ENCODE measurements around the gene GFI1B.
A peak's percentile ranks its signal among the peaks of the same experiment; 100 is the strongest.
"Not testable (repeated sequence)": the region's sequence is repeated elsewhere in the genome, so short reads cannot be mapped to it uniquely, and the experiment has no call there.

Gene GFI1B

DNA sequence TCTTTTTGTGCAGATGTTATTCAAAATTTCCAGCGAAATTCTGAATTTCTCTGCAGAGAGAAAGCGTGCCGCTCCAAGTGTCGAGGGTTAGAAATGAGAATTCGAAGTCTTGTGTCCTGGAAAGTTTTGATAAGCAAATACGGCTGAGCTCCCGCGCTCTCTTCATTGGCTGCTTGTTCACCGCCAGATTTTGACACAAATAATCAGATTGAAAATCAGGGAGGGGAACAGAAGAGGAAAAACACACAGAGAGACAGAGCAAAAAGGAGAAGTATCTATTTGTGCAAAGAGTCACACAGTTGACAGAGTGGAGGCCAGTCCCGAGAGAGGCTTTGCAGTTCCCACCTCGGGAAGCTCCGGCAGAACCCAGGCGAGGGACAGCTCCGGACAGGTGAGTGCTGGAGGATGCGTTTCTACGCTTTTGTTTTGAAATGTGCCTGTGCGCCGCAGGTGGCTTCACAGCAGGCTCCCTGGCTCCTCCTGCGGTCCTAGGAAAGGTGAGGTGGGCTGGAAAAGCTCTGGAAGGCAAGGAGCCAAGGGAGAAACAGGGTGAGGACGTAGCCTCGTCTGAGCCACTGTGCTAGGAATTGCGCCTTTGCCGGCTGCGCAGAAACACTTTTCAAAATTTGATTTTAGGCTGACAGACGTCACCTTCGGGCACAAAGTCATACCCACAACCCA lies at the start of gene GFI1B:
GFI1B (plus strand) TSS at position 244 of the 681 bp plus-strand sequence. CDS start 7,985 bp downstream, outside the sequence.
- peak; percentile 97 for DNase-seq

DNA sequence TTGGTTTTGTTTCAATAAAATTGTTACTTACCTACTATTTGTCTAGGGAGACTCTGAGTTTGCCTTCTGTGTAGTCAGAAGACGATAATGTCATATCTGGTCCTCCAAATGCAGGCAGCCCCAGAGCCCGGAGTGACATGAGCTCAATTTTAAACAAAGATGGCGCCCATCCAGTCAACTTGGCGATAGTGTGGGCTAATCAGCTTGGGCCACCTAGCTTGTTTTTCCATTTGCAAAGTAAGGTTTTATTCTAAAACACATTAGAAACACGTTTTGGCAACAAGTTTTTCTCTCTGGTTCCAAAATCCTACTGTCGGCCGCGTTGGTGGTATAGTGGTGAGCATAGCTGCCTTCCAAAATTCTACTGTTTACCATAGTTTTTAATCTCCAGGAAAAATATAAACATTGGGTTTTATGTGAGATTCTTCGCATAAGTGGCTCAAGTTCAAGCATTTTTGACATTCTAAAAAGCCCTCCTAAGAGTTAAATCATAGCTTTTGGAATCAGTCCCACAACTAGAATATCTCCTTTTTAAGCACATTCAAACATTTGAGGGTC lies 47.2 kb upstream of the GFI1B start:
- no peak for DNase-seq

DNA sequence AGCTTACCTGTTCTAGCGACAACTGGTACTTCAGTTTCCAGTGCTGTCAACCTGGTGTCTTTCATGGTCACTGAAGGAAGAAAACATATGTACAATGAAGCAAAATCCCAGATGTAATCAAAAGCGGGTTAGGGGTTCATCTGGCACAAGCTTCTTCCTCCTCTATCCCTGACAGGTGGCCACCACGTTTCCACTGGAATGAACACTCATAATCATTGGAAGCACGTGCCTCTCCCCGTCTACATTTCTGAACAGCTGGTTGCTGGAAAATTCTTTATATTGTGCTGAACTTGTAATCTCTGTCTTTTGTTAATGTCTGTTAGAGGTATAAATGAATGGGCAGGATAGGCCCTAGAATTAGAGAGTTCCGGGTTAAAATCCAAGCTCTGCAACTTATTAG lies 43.5 kb upstream of the GFI1B start:
- no peak for DNase-seq

DNA sequence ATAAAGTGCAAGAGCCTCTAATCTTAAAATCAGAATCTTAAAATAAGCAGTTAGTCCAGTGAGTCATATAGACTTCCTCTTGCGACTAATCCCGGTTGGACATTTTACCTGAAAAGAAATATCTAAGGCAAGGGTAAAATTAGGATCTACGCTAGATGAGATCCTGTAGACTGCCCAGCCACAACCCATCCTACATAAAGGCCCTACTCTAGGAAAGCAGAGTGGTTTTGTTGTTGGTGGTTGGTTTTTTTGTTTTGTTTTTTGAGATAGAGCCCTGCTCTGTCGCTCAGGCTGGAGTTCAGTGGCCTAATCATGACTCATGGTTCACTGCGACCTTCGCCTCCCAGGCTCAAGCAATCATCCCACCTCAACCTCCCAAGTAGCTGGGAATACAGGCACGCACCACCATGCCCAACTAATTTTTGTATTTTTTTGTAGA lies 41.0 kb upstream of the GFI1B start:
- peak; percentile 15 for DNase-seq

DNA sequence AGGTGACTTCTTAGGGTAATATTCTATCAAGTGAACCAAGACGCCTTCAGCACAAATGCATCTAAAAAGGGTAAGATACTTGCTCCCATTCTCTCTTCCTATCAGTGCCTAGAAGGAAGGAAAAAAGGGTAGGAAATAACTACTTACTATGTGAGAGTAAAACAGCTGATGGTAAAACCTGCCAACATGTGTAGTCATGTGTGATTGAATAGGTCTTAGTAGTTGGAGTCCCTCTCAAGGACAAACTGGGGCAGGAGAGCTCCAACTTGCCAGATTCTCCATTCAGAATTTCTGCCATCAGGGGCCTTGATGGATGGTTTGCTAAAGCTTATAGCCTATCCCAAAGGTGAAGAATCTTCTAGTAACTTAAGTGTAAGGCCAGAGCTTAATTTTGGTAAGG lies 39.3 kb upstream of the GFI1B start:
- no peak for DNase-seq

DNA sequence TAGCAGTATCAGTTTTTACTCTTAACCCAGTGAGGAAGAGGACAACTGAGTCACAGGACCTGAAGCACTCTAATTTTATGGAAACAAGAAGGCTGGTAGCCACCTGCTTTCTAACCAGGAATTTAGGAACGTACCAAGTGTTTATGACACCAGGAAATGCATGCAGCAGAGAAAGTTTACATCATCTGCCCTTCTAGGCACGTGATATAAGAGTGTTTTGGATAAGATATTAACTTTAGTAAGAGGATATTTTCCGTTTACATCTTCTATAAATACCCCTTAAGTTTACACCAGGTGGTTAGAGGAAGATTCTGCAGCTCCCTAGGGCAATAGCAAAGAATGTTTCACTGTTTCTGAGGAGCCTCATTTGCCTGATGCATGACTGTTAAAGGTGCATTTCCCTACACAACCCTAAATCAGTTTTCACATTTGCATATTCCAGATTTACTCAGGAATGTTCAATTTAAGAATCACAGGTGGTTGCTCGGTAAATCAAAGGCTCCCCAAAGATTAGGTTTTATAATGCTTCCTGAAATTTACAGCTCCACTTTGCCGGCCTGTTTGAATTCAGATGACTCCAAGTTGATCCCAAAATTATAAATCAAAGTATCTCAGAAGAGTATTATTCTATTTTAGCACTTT lies 35.8 kb upstream of the GFI1B start:
- DNase-seq: no peak

DNA sequence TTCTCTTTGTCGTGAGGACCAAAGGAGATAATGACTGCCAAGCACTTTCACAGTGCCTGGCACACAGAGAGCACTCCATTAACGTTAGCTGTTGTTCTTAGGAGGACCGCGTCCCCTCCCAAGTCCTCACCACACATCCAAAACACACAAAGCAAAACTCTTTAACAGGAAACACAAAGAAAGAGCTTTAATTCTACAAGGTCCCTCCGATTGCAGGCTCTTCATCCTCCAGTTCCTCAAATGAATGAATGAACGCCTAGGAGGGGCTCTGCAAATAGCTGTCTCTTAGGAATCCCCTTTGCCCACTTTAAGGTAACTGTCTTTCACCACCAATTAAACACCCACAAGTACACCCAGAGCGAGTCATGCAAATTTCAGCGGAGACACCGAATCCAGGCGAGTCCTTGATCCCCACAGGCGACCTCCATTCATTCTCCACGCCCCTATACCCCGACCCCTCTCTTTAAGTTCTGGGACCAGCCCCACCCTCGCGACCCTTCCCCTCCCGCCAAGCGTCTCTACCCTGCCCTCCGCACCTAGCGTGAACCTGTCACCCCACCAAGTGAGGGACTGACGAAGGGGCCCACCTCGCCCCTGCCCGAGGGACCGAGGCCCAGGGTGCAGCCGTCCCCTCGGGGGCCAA lies 34.7 kb upstream of the GFI1B start:
- peak; percentile 22 for DNase-seq

DNA sequence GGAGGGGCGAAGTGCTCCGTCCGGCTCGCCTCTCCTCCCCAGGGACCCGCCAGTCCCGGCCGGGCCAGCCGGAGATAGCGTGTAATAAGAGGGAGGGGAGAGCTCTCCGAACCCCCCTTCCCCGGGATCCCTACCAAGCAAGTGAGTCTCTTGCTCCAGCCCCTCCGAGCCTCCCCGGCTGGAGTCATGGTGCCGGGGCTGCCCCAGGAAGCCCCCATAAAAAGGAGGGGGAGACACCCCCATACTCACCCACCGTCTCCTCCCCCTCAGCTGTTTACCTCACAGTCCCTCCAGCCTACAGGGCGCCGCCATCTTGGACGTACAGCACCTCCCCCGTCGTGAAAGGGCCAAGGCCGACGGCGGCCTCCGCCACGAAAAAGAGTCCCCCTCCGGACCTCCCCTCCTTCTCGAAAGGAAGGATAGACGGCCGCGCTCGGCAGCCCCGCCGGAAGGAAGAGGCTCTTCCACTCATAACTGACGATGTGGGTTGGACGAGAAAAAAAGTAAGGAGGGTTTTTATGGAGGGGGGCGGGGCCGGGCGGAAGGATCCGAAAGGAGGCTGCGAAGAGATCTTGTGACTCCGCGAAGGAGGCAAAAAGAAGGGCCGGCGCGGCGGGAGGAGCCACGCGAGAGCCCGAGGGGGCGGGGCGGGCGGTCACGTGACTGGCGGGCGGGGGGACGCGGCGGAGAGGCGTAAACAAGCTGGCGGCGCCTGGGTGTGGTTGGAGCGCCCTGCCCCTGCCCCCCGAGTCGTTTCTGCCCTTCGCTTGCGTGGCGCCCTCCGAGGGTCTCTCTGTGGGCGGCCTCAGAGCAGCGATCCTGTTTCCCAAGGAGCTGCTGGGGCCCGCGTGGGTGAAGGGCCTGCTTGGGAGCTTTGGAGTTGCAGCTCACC lies 34.0 kb upstream of the GFI1B start, which contains the start of gene TSC1:
TSC1 (minus strand) TSS at position 323 of the 892 bp plus-strand sequence. CDS start 15,744 bp downstream, outside the sequence.
- peak; percentile 96 for DNase-seq

DNA sequence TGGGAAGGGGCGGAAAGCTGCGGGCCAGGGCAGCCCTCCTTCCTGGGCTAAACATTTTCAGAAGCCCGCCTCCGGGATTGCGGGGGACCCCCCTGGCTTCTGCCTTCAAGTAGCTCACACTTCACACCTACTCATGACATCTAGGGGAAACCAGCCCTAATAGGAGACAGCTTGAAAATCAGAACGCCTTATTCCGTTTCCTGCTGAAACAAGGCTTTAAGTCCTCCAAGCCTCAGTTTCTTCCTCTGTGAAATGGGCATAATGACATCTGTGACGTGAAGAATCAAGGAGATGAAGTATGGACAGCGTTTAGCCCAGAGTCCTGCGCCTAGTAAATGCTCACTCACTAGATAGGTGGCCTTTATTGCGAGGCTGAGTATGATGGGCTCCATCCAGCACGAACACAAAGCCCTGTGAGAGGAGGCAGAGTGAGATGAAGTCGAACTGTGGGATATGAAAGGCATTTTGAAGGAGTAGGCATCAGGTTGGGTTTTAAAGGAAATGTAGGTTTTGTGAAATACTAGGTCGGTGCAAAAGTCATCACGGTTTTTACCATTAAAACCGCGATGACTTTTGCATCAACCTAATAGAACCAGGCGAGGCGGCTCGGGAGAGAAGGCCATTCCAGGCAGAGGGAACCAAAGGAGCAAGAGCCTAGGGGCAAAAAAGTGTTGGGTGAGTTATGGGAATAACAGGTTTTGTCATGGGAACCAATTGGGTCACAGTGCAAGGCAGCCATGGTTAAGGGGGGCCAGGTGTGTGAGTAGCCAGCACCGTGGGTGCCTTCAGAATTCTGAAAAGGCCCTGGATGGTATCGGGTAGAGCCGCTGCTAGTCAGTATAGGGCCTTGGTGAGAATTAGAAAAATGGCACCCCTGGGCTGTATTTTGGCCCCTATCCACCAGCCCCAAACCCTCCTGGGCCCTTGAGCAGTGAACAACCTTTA lies 33.0 kb upstream of the GFI1B start:
- no peak for DNase-seq

DNA sequence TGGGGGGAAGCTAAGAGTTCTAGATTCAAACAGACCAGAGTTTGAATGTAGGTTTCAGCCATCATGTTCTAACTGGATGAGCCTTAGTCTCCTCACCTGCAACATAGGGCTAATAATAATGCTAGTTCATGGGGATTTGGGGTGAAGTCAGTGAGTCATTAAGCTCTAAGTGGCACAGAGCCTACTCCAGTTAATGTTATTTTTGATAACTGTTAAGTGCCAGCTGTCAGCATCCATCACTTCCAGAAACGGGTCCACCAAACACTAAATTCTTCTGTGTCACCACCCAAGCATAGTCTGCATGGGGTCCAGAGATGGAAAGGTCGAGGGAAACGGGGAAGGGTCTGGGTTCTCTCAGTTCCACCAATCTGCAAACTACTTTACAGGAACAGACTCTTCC lies 32.3 kb upstream of the GFI1B start:
- no peak for DNase-seq

DNA sequence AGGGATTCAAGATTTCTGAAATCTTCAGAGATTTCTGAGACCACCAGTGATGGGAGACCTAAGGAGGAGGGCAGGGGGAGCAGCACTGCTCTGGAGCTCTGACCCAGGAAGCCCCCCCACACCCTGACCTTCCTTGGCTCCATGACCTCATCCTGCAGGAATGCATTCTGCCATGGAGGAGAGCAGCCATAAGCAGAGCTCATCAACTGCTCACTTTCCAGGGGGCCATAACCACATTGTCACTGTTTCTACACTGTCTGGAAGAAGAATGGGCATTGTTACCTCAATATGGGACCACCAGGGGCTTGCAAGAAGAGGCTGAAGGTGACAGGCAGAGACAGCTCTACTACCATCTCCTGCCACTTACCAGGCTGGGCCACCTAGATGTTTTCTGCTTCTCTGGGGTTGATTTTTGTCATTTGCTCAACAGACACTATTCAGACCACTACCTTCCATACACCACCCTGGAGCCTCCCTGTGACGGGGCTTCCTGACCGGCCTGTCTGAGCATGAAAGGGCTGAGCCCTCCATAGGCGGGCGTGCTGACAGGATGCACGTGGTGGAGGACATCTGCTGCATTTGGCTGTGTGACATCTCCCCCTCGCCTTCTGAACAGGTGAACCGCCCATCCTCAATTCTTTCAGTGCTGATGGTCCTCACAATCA lies 31.7 kb upstream of the GFI1B start:
- no peak for DNase-seq

DNA sequence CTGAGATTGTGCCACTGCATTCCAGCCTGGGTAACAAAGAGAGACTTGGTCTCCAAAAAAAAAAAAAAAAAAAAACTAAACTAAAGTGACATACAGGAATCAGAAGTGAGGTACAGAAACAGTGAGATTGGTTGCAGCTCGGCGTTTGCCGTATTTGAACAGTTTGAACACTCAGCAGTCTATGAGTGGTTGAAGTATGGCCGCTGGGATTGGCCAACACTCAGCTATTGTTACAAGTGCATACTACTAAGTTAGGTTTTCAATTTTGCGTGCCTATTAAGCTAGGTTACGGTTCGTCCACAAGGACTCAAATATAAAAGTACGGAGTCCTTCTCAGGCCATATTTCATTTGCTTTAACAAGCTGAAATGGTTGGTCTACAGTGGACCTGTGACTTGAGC lies 30.7 kb upstream of the GFI1B start:
- no peak for DNase-seq

DNA sequence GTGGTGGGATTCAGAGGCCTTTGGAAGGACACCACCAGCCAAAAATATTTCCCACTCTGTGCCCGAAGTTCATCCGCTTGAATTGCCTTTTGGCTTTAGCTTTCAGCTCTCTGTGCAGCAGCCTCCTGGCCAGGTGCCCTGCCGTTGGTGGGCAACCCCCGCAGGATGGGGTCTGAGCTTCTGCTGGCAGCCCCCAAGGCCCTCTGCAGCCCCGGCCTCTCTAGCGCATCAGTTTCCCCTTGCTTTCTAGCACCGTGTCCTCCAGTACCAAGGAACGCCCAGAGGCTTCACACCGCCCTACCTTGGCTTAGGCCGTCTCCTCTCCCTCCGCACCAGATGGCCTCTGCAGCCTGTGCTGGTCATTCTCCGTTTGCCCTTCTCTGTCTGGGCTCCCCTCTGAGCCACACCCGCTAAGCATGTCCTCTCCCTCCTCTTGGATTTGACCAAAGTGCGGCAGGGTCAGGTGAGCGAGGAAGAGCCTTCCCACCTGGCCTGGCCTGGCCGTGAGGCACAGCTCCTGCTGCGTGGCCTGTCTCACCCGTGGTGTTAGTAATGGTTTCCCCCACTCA lies 29.9 kb upstream of the GFI1B start:
- DNase-seq: no peak

DNA sequence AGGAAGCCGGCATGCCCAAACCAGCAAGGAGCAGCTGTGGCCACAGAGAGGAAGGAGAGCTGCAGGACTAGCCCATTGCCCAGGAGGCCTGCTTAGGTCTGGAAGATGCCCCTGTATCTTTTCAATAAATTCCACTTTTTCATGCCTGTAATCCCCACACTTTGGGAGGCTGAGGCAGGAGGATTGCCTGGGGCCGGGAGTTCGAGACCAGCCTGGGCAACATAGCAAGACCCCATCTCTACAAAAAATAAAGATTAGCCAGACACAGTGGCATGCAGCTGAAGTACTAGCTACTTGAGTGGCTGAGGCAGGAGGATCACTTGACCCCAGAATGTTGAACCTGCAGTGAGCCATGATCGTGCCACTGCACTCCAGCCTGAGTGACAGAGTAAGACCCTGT lies 28.8 kb upstream of the GFI1B start:
- DNase-seq: no peak

DNA sequence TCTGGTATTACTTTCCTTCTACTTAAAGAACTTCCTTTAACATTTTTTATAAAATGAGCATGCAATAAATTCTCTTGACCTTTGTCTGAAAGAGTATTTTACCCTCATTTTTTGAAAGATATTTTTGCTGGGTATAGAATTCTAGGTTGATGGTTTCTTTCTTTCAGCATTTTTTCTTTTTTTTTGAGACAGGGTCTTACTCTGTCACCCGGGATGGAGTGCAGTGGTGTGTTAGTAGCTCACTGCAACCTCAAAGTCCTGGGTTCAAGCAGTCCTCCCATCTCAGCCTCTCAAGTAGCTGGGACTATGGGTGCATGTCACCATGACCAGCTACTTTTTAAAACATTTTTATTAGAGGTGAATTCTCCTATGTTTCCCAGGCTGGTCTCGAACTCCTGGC lies 23.4 kb upstream of the GFI1B start:
- DNase-seq: no peak

DNA sequence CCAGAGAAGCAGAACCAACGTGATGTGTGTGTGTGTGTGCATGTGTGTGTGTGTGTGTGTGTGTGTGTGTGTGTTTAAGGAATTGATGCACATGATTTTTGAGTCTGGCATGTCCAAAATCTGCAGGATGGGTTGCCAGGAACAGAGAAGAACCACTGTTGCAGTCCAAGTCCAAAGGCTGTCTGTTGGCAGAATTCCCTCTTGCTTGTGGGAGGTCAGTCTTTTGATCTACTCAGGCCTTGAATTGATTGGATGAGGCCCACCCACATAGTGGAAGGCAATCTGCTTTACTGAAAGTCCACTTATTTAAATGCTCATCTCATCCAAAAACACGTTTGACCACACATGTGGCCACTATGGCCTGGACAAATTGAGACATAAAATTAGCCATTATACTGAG lies 22.7 kb upstream of the GFI1B start:
- no peak for DNase-seq

DNA sequence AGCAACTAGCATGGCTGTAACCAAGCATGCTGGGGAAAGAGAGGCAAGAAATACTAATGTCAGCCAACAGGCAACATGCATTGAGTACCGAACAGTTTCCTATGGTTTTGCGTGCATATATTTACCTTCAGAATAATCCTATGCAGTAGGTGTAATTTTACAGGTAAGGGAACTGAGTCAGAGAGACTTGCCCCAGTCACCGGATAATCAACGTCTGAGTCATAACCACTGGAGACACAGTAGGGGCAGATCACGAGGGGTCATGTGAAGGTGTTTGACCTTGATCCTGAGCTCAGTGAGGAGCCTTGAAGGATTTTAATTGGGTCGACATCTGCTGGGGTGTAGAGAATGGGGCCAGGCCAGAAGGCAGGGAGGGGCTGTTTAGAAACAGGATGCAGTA lies 20.7 kb upstream of the GFI1B start:
- DNase-seq: no peak

DNA sequence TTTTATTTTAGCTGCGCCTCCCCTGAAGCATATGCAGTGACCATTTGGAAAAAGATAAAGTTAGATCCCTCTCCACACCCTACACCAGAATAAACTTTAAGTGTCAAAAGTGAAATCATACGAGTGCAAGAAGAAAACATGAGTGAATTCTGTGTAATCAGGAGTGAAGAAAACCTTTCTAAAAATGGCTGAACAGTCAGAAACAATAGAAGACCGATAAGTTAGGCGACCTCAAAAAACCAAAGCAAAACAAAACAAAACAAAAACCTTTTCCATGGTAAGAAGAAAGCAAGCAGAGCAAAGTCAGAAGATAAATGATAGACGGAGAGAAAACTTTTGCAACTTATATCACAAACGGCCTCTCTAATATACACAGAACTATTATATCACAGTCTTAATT lies 17.5 kb upstream of the GFI1B start:
- DNase-seq: no peak

DNA sequence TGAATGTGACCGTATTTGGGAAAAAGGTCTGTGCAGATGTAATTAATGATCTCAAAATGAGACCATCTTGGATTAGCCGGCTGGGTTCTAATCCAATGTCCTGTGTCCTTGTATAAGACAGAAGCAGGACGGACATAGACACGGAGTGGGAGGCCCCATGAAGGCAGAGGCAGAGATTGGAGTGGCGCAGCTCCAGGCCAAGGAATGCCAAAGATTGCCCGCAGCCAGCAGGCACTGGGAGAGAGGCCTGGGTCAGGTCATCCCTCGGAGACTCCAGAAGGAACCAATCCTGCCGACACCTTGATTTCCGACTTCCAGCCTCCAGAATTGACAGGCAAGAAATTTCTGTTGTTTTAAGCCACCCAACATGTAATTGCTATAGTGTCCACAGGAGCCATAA lies 13.0 kb upstream of the GFI1B start:
- no peak for DNase-seq

DNA sequence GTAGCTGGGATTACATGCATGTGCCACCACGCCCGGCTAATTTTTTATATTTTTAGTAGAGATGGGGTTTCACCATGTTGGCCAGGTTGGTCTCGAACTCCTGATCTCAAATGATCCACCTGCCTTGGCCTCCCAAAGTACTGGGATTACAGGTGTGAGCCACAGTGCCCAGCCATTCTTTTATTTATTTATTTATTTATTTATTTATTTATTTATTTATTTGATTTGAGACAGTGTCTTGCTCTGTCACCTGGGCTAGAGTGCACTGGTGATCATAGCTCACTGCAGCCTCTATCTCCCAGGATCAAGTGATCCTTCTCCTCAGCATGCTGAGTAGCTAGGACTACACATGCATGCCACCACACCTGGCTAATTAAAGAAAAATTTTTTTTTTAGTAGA lies 10.6 kb upstream of the GFI1B start:
- DNase-seq: not testable (repeated sequence)

DNA sequence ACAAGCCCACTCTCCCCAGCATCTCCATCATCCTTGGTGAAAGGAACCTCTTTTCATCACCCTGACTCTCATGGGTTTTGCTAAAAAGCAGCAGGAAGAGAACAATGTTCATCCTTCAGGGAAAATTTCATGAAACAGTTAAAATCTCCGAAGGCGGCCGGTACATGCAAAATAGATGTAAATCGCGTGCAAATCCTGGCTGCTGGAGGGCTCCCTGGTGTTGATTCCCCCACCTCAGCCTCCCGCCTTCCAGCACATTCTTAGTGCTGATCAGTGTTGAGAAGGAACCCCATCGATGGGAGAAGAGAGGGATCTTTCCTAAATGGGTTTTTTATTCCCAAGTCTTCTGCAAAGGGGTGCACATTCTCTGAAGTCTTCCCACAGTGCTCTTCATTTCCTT lies 8.7 kb upstream of the GFI1B start:
- DNase-seq: no peak
